ENCODE measurements around the gene HSPA1B.

GRCh38 chr6:31827286-31828079, at the start of gene HSPA1B:
- no peak for TF ChIP-seq LEF1 (IDR thresholded peaks at IDR 0.05; ENCODE audit: borderline replicate concordance)
- no peak for TF ChIP-seq SP1 (IDR thresholded peaks at IDR 0.05)
- no peak for TF ChIP-seq TARDBP (IDR thresholded peaks at IDR 0.05)
